HG03064 (cell line): Measurements from ENCODE around the gene SLC39A3.

Experiments used
- ATAC-seq: cut with Tn5 transposase; IDR thresholded peaks from one replicate; pipeline ENCODE4 v1.9.1; 2021; ENCODE audit warnings: low read depth; ENCODE audit not compliant: unreplicated experiment

SLC39A3 gene

DNA sequence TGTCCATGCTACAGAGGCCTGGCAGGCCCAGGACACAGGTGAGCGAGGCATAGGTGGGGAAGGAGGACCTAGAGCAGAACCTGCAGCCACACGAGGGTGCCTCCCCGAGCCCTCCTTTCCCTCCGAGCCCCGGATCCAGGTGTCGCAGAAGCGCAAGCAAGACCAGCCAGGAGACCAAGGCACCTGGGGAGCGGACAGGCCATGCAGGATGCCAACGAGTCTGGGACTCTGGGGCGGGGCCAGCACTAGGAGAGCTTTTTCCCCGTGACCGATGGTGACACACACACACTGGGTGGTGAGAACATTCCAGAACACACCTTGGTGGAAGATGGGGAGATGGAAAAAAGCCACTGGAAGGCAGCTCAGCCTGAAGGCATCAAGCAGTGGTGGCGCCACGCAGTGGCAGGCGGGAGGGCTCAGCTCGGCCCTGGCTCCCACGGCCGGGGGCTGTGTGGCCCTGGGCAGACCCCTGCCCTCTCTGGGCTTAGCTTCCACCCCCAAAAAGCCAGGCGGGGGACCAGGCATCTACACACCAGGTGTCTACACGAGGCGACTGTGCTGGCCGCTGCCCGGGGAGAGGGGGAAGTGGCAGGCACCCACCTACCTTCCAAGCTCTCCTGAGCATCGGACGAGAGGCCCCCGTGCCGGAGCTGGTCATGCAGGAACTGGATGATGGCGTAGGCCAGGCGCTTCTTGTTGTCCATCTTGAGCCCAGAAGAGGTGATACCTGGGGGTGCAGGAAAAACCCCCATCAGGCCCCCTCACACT is 28.7 kb upstream of the SLC39A3 start:
- no peak for ATAC-seq

DNA sequence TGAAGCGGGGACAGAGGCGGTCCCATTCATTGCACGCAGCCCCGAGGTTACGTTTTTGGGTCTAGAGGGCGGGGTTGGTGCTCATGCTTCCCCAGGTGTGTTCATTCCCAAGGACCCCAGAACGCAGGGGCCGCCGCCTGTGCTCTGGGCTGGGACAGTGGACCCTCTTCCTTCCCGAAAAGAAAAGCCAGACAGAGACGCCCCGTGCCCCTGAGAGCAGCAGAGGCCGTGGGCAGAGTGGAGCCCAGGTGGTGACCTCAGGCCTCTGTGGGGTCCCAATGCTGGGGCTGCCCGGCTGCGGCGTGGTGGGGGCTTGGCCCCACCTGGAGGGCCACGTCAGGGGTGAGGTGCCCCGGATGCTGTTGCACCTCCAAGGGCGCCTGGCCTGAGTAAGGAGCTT is 27.9 kb upstream of the SLC39A3 start:
- ATAC-seq, result no peak

DNA sequence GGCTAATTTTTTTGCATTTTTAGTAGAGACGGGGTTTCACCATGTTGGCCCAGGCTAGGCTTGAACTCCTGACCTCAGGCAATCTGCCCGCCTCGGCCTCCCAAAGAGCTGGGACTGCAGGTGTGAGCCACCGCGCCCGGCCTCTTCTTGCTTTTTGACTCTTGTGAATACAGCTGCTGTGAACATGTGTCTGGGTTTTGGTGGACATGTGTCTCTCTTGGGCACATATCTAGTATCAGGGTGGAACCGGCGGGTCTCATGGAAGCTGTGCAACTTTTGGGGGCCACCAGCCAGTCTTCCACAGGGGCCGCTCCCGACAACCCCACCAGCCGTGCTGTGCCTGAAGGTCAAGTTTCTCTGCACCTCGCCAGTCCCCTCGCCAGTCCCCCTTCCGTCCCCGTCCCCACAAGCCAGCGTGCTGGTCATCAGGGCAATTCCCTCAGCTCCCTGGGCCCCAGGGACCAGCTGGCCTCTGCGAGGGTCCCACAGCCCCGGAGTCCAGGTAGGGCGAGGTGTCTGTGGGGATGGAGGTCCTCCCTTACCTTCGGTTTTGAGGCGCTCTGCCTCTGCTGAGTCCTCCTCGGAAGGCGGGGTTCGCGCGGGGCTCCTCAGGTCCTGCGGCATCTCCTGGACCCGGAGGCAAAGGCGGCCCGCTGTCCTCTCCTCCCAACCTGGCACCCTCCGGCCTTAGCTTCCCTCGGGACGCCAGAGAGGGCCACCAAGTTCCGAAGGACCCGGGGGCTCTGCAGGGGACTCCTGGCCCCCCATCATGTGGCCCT is 27.0 kb upstream of the SLC39A3 start:
- ATAC-seq, result no peak

DNA sequence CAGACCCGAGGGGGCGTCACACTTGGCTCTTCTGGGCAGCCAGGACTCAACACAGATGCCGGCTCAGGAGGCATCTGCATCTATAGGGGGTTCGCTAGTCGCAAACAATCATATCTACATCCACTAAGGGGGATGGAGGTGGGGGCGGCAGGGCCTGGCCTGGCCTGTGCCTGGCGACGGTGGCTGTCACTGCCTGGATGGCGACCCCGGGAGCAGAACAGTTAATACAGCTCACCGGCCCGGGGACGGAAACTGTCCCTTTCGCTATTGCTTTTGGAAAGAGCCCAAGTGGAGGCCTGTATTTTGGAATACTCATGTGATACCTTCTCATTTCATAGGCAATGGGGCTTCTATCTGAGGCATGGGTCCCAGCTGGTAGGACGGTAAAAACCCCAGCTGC is 25.6 kb upstream of the SLC39A3 start:
- ATAC-seq, result no peak

GRCh38 chr19:2764945-2765344 is 25.1 kb upstream of the SLC39A3 start:
- ATAC-seq, result no peak

DNA sequence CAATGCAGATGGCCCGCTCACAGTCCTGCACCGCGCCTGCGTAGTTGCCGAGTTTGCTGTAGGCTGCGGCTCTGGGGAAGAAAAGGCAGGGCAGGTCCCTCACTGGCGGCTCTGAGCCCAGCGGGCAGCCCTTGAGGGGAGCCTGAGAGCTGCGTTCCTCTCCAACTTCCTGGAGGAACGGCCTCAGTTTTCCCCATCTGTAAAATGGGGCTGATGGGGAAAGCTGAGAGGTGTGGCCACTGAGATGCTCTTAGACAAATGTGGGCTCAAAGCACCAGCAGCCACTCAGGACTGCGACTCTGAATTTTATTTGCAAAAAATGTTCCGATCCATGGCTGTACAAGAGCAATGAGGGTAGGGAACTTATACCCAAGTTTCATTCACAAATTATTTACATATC is 23.9 kb upstream of the SLC39A3 start:
- no peak for ATAC-seq

DNA sequence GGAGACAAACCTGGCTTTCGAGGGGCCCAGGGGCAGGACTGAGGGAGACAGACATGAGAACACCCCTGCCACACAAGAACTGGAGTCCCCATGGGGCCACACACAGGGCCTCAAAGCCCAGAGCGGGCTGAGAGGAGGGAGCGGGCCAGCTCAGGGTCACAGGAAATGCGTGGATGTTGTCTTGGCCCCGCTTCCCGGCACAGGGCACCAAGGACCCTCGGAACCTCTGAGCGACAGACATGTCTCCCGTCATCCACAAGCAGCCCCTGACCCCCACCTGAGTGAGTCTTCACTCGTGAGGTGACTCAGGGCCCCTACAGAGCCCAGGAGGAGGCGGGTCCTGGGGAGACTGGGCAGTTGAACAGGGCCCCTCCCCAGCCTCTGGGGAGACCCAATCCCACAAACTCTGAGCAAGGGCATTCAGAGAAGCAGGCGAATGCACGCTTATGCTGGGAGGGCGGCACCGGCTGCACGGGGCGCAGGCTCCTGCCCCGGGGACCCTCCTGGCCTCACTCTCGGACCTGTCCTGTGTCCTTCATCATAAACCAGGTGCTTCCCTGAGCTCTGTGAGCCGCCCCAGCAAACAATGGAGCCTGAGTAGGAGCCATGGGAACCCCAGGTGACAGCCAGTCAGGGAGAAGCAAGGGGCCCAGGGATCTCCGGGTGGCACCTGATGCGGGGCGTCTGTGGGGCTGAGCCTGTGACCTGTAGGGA is 23.1 kb upstream of the SLC39A3 start:
- ATAC-seq, result no peak

- no peak for ATAC-seq
These were observed 22.3 kb upstream of the SLC39A3 start for GRCh38 chr19:2761876-2762782.

DNA sequence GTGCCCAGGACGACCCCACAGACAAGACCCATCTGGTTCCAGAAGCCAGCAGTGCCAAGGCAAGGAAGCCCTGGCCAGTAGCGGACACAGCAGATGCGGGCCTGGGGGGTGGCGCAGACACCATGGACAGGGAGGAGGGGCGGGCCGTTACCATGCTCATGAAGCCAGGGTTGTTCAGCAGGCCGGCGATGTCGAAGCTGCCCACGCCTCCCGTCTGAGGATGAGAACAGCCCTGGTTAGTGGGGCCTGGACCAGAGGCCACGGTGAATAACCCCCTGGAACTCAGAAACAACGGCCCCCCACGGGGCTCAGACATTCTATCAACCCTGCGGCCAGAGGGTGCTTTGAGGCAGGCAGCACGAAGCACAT is 21.5 kb upstream of the SLC39A3 start:
- ATAC-seq, result no peak

DNA sequence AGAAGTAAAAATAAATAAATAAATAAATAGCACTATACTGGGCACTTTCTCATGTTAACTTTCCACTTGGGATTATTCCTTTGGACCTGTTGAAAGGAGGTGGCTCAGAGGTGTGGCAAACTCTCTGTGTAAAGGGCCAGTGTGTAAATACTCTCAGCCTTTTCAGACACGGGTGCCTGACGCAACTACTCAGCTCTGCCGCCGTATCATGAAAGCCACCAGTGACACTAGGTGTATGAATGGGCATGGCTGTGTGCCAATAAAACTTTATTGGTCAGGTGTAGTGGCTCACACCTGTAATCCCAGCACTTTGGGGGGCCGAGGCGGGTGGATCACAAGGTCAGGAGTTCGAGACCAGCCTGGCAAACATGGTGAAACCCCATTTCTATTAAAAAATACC is 20.1 kb upstream of the SLC39A3 start:
- ATAC-seq, result no peak

GRCh38 chr19:2759362-2759761 is 19.5 kb upstream of the SLC39A3 start:
- no peak for ATAC-seq

DNA sequence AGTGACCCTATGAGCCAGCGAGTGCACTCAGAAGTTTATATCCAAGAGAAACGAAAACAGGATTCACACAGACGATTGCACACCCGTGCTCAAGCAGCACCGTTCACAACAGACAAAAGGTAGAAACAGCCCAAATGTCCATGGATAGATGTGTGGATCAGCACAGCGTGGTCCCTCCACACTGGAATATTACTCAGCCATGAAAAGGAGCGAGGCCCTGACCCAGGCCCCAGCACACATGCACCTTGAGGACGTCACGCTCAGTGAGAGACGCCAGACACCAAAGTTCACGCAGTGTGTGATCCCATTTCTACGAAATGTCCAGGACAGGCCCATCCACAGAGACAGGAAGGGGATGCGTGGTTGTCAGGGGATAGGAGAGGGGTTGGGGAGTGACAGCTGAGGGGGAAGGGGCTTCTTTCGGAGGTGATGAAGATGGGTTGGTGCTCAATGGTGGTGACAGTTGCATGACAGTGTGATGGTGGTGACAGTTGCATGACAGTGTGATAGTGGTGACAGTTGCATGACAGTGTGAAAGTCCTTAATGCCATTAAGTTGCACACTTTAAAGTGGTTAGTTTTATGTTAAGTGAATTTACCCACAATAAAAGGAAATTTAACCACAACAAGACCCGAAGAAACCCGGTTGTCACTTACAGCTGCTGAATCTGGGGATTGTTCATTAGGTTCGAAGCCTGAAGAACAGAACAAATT is 18.9 kb upstream of the SLC39A3 start:
- ATAC-seq, result no peak

DNA sequence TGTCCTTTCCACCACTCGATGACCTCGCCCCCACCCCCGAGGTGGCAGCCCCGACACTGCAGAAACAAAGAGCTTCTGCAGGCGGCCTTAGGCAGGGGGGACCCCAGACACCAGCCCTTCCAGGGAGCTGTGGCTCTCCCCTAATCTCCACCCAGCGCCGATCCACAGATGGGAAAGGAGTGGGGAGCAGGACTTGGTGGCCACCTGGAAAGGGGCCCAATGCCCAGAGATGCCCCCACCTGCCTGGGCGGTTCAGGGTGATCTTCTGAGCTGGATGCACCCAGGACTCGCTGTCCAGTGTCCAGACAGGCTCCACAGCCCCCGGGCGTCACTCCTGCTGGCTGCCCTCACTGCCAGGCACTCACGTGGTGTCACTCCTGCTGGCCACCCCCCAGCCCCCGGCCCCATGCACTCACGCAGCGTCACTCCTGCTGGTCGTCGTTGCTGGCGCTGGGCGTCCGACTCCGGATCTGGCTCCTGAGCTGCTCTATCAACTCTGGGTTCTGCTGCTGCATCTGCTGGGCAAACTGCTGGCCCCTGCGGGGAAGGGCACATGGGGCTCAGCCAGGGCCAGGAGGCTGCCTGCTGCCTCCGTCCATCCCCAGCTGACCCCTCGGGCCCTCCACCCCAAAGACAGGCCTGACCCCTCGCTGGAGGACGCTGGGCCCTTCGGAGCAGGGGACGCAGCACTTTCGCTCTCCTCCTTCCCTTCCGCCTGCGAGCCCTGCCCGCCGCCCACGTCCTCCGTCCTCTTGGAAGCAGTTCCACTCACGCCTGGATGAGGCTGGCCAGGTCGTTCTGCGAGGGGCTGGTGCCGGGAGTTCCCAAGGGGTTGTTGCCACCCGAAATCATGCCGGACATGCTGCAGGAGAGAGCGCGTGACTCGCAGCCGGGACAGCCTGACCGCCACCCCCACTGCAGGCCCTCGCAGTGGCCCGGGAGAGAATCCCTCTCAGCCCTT is 17.4 kb upstream of the SLC39A3 start:
- no peak for ATAC-seq

DNA sequence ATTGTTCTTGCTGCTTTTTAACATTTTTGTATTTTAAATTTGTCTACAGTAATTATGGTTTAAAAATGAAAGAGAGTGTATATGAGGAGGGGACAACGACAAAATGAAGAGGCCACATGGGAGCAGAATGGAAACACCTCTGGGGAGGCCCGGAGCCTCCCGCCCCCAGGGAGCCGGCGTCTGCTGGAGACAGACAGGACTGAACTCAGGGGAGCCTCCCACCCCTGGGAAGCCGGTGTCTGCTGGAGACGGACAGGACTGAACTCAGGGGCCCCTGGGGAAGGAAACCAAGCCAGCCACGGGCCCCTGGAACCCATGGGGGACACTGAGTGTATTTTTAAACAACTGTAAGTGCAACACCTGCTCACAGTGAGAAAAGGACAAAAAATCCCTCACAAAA is 16.7 kb upstream of the SLC39A3 start:
- ATAC-seq, result no peak

- ATAC-seq, result no peak
These were observed 16.0 kb upstream of the SLC39A3 start for GRCh38 chr19:2755811-2756210.

GRCh38 chr19:2755448-2755705 is 15.6 kb upstream of the SLC39A3 start:
- no peak for ATAC-seq

DNA sequence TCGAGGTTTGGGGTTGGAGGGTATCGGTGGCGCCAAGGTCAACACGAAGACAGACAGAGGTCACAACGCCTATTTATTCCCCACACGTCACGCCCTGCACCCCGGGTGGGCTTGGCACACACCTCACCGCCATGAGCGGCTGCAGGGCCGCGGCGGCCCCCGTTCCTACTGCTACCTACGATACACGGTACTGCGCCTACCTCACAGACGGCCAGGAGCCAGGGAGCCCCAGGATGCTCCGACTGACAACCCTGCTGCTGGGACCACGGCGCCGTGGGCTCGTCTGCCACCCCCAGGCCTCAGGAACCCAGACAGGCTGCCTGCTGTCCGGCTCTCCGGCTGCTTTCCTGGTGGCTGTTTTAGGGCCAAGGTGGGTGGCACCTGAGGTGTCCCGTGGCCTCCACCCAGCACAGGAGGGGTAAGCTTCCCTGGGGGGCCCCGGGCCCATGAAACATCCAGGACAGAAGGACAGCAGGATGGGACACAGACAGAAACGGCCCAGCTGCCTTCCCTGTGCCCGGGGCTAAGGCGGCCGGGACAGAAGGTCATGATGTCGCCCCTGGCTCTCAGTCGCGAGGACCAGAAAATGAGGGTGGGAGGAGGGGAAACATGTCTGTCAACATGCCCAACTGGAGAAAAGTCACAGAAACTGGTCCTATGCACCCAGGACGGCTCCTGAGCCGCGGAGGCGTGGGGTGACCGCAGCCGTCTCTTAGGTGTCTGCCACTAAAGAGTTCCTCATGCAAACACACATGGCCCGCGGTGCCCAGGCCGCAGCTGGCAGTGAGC is 15.0 kb upstream of the SLC39A3 start:
- no peak for ATAC-seq

GRCh38 chr19:2751438-2751830 is 11.6 kb upstream of the SLC39A3 start:
- no peak for ATAC-seq
